Central memory CD8-positive, alpha-beta T cell (primary cell): ENCODE results near the gene ETV6.

Experiments
- ATAC-seq: fragments of 150-1000 bp; cut with Tn5 transposase; replicated peaks from 2 replicates; pipeline ENCODE4 v1.10.0; 2022; ENCODE audit warnings: mild to moderate bottlenecking, moderate FRiP score, moderate number of reproducible peaks; ENCODE audit not compliant: poor library complexity, severe bottlenecking; ENCODE audit errors: extremely low read depth
- DNase-seq, 2 donors: peaks; one replicate each; pipeline ENCODE4 v3.0.0; 2021; ENCODE audit warnings: low spot score in 2 of 2
- H3K27ac Mint-ChIP-seq: one replicate; pipeline ENCODE4 v1.8.0; 2022; ENCODE audit warnings: low read depth, mild to moderate bottlenecking, moderate library complexity, mixed read lengths
- H3K27me3 Mint-ChIP-seq: one replicate; pipeline ENCODE4 v1.8.0; 2022; ENCODE audit warnings: mixed read lengths
- H3K36me3 Mint-ChIP-seq: one replicate; pipeline ENCODE4 v1.8.0; 2022; ENCODE audit warnings: mild to moderate bottlenecking, moderate library complexity, mixed read lengths; ENCODE audit not compliant: insufficient read depth
- H3K4me1 Mint-ChIP-seq: one replicate; pipeline ENCODE4 v1.8.0; 2022; ENCODE audit warnings: mixed read lengths
- H3K4me3 Mint-ChIP-seq: one replicate; pipeline ENCODE4 v1.8.0; 2022; ENCODE audit warnings: mild to moderate bottlenecking, moderate library complexity, mixed read lengths
- H3K9me3 Mint-ChIP-seq: one replicate; pipeline ENCODE4 v1.8.0; 2022; ENCODE audit warnings: mixed read lengths

ETV6 gene

DNA sequence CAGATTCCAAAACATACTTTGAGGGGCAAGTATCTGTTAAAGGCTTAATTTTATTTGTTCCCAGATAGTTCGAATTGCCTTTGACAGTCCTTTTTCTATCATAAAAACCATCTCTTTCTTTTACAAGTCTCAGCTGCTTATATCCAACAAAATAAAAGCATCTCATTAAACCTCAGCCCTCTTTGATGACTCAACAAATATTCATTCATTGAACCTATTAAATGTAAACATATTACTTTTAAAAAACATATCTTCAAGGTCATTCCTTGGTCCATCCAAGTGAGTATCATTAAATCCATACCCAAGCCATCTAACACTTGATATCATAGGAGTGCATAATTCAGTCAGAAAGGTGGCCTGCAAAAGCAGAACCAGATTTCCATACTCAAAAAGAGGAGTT, 266.6 kb downstream of the ETV6 start:
- Mint-ChIP-seq H3K4me1 (no peaks in the 10 kb centered on the region), H3K36me3 (peaks cover 2% of the 10 kb centered on the region), H3K27me3 (peaks cover 12% of the 10 kb centered on the region), H3K9me3 (no peaks in the 10 kb centered on the region), H3K27ac (no peak overlapping the region), H3K4me3 (no peak overlapping the region)
- DNase-seq = no peak
- ATAC-seq = no peak

DNA sequence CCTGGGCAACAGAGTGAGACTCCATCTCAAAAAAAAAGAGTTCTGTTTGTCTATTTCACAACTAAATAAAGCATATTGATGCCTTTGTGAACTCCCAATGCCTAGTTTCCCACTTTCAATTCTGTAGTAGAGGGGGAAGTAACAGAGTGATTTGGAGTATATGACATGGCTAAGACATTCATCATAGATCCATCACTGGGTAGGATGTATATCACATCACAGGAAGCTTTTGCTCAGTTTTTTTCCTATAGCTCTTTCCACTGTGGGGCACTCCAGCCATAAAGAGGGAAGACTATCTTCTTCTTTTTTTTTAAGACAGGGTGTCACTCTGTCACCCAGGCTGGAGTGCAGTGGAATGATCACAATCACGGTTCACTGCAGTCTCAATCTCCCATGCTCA, 267.3 kb downstream of the ETV6 start:
- H3K36me3 Mint-ChIP-seq = peaks cover 2% of the 10 kb centered on the region
- H3K9me3 Mint-ChIP-seq = no peaks in the 10 kb centered on the region
- DNase-seq (no peak), ATAC-seq (no peak)
- no peak overlapping the region for H3K27ac Mint-ChIP-seq
- H3K4me1 Mint-ChIP-seq = no peaks in the 10 kb centered on the region
- no peak overlapping the region for H3K4me3 Mint-ChIP-seq
- H3K27me3 Mint-ChIP-seq = peaks cover 8% of the 10 kb centered on the region

DNA sequence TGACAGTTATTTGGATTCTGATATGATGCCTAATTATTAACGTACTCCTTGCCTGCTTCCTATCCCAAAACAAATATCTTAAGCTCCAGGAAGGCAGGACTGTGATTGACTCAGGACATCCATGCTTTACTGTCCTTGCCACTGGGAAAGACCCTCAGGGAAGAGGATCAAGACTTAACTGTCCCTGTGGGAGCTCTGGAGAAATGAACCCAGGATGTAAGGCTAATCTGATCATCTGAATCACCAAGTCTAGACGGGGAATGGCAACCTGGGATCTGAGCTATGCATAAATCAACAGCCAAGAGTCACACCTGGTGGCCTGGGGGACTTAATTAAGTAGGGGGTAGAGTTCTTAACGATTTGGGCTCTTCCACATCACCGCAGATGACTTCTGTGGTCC, 268.0 kb downstream of the ETV6 start:
- ATAC-seq (no peak), DNase-seq (no peak)
- H3K4me1 Mint-ChIP-seq = no peaks in the 10 kb centered on the region
- peaks cover 2% of the 10 kb centered on the region for H3K36me3 Mint-ChIP-seq
- H3K4me3 Mint-ChIP-seq = no peak overlapping the region
- no peaks in the 10 kb centered on the region for H3K9me3 Mint-ChIP-seq
- H3K27me3 Mint-ChIP-seq = peaks cover 1% of the 10 kb centered on the region
- no peak overlapping the region for H3K27ac Mint-ChIP-seq

DNA sequence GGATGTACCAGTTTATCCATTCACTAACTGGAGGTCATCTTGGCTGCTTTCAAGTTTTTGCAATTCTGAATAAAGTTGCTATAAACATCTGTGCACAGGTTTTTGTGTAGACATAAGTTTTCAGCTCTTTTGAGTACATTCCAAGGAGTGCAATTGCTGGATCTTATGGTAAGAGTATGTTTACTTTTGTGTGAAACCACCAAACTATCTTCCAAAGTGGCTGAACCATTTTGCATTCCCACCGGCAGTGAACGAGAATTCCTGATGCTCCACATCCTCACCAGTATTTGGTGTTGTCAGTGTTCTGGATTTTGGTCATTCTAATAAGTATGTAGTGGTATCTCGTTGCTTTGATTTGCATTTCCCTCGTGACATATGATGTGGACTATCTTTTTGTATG, 270.8 kb downstream of the ETV6 start:
- H3K4me3 Mint-ChIP-seq = no peak overlapping the region
- H3K9me3 Mint-ChIP-seq = no peaks in the 10 kb centered on the region
- no peak for ATAC-seq
- no peak for DNase-seq
- no peaks in the 10 kb centered on the region for H3K27me3 Mint-ChIP-seq
- peaks cover 2% of the 10 kb centered on the region for H3K36me3 Mint-ChIP-seq
- H3K27ac Mint-ChIP-seq = no peak overlapping the region
- H3K4me1 Mint-ChIP-seq = no peaks in the 10 kb centered on the region

DNA sequence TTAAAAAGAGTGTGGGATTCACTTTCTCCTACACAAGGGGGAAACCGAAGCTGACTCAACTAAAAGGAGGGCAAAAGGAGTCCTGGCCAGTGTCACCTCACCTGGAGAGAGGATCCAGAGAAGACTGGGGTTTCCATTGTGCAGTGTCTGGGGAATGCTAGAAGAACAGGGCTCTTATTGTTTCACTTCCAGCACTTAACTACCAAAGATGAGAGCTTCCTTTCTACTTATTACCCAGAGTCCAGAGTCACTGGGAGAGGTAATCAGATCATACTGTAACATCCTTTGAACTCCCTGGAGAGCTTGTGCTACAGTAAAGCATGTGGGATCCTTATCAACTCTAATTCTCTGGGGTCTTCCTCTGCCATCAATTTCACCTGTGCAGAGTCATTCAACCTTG, 272.9 kb downstream of the ETV6 start:
- DNase-seq (no peak), ATAC-seq (no peak)
- Mint-ChIP-seq H3K27me3 (no peaks in the 10 kb centered on the region), H3K36me3 (peaks cover 2% of the 10 kb centered on the region), H3K4me1 (no peaks in the 10 kb centered on the region), H3K27ac (no peak overlapping the region), H3K4me3 (no peak overlapping the region), H3K9me3 (no peaks in the 10 kb centered on the region)

DNA sequence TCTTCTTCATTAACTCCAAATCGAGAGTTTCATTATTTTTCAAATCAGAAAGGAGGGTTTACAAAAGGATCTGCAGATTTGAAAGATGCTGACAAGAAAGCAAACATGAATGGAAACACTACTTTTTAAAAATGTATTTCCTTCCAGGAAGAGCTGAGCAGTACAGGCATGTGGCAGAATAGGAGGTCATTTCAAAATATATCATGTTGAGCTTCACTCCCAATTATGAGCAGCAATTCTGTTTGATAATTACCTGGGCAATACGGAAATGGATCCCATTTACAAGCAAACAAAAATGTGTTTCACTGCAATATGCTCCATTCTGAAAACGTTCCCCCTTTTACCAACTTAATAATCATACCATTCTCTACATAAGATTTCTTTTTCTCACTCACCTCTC, 273.6 kb downstream of the ETV6 start:
- H3K9me3 Mint-ChIP-seq = no peaks in the 10 kb centered on the region
- ATAC-seq (no peak), DNase-seq (no peak)
- H3K27me3 Mint-ChIP-seq = no peaks in the 10 kb centered on the region
- H3K4me1 Mint-ChIP-seq = no peaks in the 10 kb centered on the region
- H3K27ac Mint-ChIP-seq = no peak overlapping the region
- no peaks in the 10 kb centered on the region for H3K36me3 Mint-ChIP-seq
- H3K4me3 Mint-ChIP-seq = no peak overlapping the region

DNA sequence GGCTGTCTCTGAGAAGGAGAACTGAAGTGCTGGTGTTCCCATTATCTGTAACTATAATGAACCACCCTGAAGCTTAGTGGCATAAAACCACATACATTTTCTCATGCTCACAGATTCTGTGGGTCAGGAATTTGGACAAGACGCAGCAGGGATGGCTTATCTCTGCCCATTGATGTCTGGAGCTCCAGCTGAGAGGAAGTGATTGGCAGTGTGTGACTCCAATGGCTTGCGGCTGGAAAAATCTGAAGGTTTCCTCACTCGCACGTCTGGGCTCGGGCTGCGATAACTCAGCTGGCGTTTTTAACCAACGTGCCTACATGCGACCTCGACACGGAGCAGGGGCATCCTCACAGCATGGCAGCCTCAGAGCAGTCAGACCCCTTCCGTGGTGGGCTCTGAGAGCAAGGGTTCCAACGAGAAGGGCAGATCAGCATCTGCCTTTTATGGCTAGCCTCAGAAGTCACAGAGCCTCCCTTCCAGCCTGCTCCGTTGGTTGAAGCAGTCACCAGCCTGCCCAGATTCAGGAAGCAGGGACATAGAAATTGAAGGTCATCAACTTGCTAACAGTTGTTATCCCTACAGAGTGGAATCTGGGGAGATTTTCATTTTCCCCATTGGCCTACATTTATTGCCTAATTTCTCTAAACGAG, 277.9 kb downstream of the ETV6 start:
- no peaks in the 10 kb centered on the region for H3K36me3 Mint-ChIP-seq
- DNase-seq (no peak), ATAC-seq (no peak)
- no peak overlapping the region for H3K4me3 Mint-ChIP-seq
- no peak overlapping the region for H3K27ac Mint-ChIP-seq
- peaks cover 21% of the 10 kb centered on the region for H3K27me3 Mint-ChIP-seq
- no peaks in the 10 kb centered on the region for H3K4me1 Mint-ChIP-seq
- H3K9me3 Mint-ChIP-seq = no peaks in the 10 kb centered on the region

DNA sequence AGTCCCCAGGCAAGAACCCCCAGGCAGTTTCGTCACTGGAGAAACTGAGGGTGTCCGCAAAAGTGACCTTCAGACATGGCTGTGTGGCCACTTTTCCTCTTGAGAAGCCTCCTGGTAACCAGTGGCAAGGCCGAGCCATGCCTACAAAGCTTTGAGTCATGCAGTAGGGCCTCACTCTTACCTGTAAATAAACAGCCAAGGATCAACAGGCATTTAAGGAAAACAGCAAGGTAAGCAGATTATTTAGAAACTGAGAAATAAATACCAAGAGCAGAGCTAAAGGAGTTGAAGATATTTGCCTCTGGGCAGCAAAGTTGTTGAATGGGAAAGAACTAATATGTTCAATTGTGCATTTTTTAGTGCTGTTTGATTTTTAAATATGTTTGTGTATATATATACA, 280.2 kb downstream of the ETV6 start:
- Mint-ChIP-seq H3K9me3 (no peaks in the 10 kb centered on the region), H3K36me3 (no peaks in the 10 kb centered on the region)

DNA sequence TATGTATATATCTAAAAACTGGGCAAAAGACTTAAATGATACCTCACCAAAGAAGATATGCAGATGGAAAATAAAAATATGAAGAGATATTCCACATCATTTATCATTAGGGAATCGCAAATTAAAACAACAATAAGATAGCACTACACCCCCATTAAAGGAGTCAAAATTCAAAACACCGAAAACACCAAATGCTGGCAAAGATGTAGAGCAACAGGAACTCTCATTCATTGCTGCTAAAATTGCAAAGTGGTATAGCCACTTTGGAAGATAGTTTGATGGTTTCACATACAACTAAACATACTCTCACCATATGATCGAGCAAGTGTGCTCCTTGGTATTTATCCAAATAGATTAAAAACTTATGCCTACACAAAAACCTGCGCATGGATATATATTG, 289.7 kb downstream of the ETV6 start:
- Mint-ChIP-seq H3K9me3 (no peaks in the 10 kb centered on the region), H3K27me3 (peaks cover 3% of the 10 kb centered on the region), H3K4me1 (no peaks in the 10 kb centered on the region), H3K27ac (no peak overlapping the region), H3K4me3 (no peak overlapping the region), H3K36me3 (no peaks in the 10 kb centered on the region)
- DNase-seq (no peak), ATAC-seq (no peak)

More for the DNA sequence above, 280.2 kb downstream of the ETV6 start:
- ATAC-seq = no peak
- Mint-ChIP-seq H3K27ac (no peak overlapping the region), H3K4me1 (no peaks in the 10 kb centered on the region), H3K4me3 (no peak overlapping the region), H3K27me3 (peaks cover 21% of the 10 kb centered on the region)
- no peak for DNase-seq

DNA sequence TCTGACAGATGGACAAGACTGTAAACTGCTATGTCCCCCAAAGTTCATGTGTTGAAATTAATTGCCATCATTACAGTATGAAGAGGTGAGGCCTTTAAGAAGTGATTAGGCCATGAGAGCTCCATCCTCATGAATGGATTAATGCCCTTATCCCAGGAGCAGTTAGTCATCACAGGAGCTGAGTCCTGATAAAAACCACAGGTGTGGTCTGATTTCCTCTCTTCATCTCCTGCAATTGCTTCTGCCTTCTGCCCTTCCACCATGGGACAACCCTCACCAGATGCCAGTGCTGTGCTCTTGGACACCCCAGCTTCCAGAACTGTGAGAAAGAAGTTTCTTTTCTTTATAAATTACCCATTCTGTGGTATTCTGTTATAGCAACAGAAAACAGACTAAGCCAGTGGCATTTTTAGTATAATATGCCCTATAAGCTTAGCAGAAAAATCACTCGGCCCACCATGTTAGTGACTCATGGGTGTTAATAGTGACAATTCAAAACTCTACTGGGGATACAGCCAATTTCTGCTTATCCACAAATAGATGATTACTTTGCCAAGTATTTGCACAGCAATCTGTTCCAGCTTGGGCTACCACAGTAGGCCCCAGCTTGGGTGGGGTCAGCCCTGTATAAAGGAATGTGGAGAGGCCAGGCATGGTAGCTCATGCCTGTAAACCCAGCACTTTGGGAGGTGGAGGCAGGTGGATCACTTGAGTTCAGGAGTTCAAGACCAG, 292.3 kb downstream of the ETV6 start:
- no peaks in the 10 kb centered on the region for H3K36me3 Mint-ChIP-seq
- DNase-seq (no peak), ATAC-seq (no peak)
- H3K4me3 Mint-ChIP-seq = no peak overlapping the region
- peaks cover 24% of the 10 kb centered on the region for H3K27me3 Mint-ChIP-seq
- H3K4me1 Mint-ChIP-seq = no peaks in the 10 kb centered on the region
- no peak overlapping the region for H3K27ac Mint-ChIP-seq
- no peaks in the 10 kb centered on the region for H3K9me3 Mint-ChIP-seq

DNA sequence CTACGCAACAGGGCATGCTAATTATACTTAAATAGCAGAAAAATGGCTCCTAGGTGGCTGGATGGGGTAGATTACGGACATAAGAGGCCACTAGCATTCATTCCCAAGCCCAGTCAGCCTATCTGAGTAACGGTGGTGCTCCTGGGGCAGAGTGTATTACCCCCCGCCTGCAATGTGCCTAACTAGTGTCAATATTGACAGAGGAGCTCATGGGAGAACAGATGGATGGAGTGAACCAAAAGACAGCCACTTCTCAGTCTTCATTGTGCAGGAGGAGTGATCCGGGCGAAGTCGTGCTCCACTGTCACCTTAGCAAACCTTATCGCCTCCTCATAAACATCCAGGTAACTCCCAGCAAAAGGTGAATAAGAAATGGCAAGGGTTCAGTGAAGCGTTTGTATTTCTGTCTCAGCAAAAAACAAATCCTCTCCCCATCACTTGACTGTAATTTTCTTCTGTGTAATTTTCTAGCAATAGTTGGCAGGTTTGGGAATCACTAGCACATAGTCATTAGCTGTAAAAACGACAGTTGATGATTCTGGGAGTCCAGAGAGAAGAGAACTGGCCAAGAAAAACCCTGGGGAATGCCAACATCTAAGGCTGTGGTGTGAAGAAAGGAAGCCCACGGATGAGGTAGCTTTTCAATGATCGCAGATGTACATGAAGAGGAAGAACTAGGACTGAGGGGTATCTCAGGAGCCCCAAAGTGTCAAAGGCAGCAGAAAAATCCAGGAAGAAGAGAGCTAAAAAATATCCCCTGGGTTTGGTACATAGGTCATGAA, 294.6 kb downstream of the ETV6 start:
- Mint-ChIP-seq H3K27me3 (peaks cover 24% of the 10 kb centered on the region), H3K36me3 (no peaks in the 10 kb centered on the region), H3K4me3 (no peak overlapping the region), H3K27ac (no peak overlapping the region), H3K4me1 (peaks cover 5% of the 10 kb centered on the region), H3K9me3 (no peaks in the 10 kb centered on the region)
- no peak for ATAC-seq
- no peak for DNase-seq
